Progenitor cell of endocrine pancreas (in vitro differentiated cells): ENCODE measurements around the gene SPOCD1. TPM values are rescaled to one million over a fixed set of nuclear protein-coding genes. Genes with fewer than 3 reads are reported as not detected.

Experiments used
- DNase-seq: peaks from one replicate; pipeline ENCODE4 v3.0.0; 2021; ENCODE audit warnings: low spot score; ENCODE audit not compliant: unreplicated experiment
- H3K27ac Mint-ChIP-seq: 2 replicates; pipeline ENCODE4 v1.8.0; 2021; ENCODE audit warnings: mild to moderate bottlenecking, moderate library complexity, mixed read lengths
- H3K27me3 Mint-ChIP-seq: 2 replicates; pipeline ENCODE4 v1.8.0; 2021; ENCODE audit warnings: mixed read lengths
- H3K36me3 Mint-ChIP-seq: 2 replicates; pipeline ENCODE4 v1.8.0; 2022; ENCODE audit warnings: mixed read lengths; ENCODE audit not compliant: insufficient read depth
- H3K4me1 Mint-ChIP-seq: 2 replicates; pipeline ENCODE4 v1.8.0; 2021; ENCODE audit warnings: low read depth, mixed read lengths
- H3K4me3 Mint-ChIP-seq: 2 replicates; pipeline ENCODE4 v1.8.0; 2021; ENCODE audit warnings: low read depth, mild to moderate bottlenecking, moderate library complexity, mixed read lengths
- H3K9me3 Mint-ChIP-seq: 2 replicates; pipeline ENCODE4 v1.8.0; 2021; ENCODE audit warnings: low read depth, mixed read lengths
- CTCF ChIP-seq: fragments of 200-600 bp; sonication (generic); IDR thresholded peaks from one replicate; pipeline ENCODE4 v1.5.0; 2021; ENCODE audit warnings: antibody characterized with exemption, mild to moderate bottlenecking; ENCODE audit not compliant: unreplicated experiment
- total RNA-seq: library from RNA; stranded (reverse); gene quantifications from 2 replicates; pipeline ENCODE4 v1.2.1, GENCODE V29; 2021

The SPOCD1 gene
- total RNA-seq, 1 donor from 2014 or later, result 0.36 TPM

GRCh38 chr1:31786366-31787060 is 29.3 kb downstream of the SPOCD1 start:
- Mint-ChIP-seq H3K36me3 (no peaks in the 10 kb centered on the region), H3K27me3 (peaks cover 8% of the 10 kb centered on the region), H3K4me1 (peaks cover 6% of the 10 kb centered on the region), H3K4me3 (no peak overlapping the region), H3K9me3 (no peaks in the 10 kb centered on the region), H3K27ac (no peak overlapping the region)
- TF ChIP-seq CTCF, result no peak
- DNase-seq, result no peak

- Mint-ChIP-seq H3K27ac (no peak overlapping the region), H3K27me3 (peaks cover 5% of the 10 kb centered on the region), H3K9me3 (no peaks in the 10 kb centered on the region), H3K4me1 (peaks cover 11% of the 10 kb centered on the region), H3K4me3 (no peak overlapping the region), H3K36me3 (no peaks in the 10 kb centered on the region)
- no peak for DNase-seq
- no peak for TF ChIP-seq CTCF
These were observed 29.9 kb downstream of the SPOCD1 start for GRCh38 chr1:31785947-31786290.

DNA sequence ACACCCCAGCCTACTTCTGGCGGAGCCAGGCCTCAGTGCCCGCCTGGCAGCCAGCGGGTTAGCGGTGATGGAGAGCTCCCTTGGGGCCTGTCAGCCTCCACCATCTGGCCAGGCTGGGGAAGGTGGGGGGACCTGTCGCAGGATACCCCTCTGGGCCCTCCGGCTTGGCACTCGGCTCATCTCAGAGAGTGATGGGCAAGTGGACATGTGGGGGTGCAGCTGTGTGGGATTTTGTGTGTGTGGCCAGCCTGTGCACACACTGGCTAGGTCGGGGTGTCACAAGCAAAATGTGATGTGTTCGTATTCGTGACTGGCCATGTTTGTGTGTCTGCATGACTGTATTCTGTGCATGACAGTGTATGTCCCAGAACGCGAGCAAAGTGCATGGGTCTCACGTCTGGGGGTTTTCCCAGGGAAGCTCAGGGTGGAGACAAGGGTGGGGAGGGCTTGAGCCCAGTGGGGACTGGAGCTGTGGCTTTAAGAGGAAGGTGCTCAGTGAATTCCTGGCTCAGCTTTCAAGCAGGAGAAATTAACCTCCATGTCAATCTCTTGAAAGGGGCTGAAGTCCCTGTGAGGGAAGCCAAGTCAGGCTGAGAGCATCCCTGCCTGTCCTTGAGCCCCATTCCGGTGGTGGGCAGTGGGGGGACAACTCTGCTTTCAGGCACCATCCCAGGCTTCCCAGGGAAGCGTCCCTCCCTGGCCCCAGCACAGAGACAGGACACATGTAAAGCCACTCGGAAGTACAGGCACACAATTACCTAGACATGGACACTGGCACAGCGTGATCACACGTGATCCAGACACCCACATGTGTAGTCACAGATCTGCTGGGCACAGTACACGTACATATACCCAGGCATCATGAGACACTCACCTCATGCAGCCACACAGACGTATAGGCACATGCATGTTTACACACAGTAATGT is 30.5 kb downstream of the SPOCD1 start:
- Mint-ChIP-seq H3K4me1 (peaks cover 11% of the 10 kb centered on the region), H3K36me3 (no peaks in the 10 kb centered on the region), H3K4me3 (no peak overlapping the region), H3K9me3 (no peaks in the 10 kb centered on the region), H3K27ac (no peak overlapping the region), H3K27me3 (peaks cover 3% of the 10 kb centered on the region)
- TF ChIP-seq CTCF, result no peak
- DNase-seq, result no peak

DNA sequence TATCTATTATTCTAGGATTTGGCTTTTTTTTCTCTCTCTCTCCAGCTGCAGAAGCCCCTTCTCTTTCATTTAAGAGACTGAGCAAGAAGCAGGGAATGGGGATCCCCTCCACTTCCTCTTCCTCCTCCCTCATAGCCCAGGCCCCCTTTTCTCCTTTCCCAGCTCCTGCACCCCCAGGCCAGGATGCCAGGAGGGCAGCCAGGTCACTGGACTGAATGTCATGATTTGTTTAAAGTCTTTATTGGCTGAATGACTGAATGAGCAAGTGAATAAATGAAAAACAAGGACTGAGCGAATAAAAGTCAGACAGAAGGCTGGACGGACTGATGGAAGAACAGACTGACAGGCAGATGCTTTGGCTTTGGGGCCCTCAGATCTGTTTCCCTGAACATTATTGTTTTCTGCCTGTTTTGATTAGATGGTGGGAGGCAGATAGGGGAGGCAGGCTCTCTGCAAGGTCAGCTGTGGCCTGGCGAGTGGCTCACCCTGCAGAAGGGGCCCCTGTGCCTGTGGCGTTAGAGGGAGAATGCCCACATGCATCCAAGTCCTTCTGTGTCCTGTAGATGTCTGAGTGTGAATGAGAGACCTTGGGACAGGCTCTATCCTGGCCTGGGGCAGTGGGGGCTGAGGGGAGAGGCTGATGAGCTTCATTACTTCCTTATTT is 31.3 kb downstream of the SPOCD1 start:
- Mint-ChIP-seq H3K4me1 (peaks cover 11% of the 10 kb centered on the region), H3K9me3 (no peaks in the 10 kb centered on the region), H3K27me3 (peaks cover 3% of the 10 kb centered on the region), H3K4me3 (no peak overlapping the region), H3K27ac (no peak overlapping the region), H3K36me3 (no peaks in the 10 kb centered on the region)
- no peak for TF ChIP-seq CTCF
- no peak for DNase-seq

GRCh38 chr1:31783846-31784245 is 32.0 kb downstream of the SPOCD1 start:
- Mint-ChIP-seq H3K4me1 (peaks cover 11% of the 10 kb centered on the region), H3K36me3 (no peaks in the 10 kb centered on the region), H3K27me3 (peaks cover 6% of the 10 kb centered on the region), H3K4me3 (no peak overlapping the region), H3K9me3 (no peaks in the 10 kb centered on the region), H3K27ac (no peak overlapping the region)
- no peak for DNase-seq
- no peak for TF ChIP-seq CTCF
